Stimulated activated CD8-positive, alpha-beta memory T cell treated with anti-CD3 and anti-CD28 coated beads, Interleukin-7, amount 100 ng/mL, for 48 hours (primary cell): Measurements from ENCODE around the gene OPCML.

ENCODE experiments used
- DNase-seq, 2 donors: peaks; one replicate each; pipeline ENCODE4 v3.0.0-alpha.2; 2020; ENCODE audit warnings: low read depth in 1 of 2; ENCODE audit errors: extremely low read depth in 1 of 2

The OPCML gene

GRCh38 chr11:132777067-132777975 lies 755.0 kb downstream of the OPCML start:
- no peak for DNase-seq

DNA sequence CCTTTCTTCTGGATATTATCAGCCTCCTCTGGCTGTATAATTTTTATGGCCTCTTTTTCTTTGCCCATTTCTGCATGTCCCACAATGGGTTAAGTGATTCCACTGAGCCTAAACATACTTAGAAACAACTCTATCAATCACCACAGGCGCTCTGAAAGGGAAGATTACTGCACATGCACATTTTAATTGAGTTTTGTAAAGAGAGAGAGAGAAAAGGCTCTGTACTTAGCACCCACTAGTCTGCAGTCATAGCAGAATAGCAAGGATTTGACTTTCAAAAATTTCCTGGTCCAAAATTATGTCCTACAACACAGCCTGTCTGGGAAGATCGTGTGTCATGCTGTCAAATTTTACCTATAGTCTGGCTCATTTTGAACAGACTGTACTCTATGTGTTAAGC lies 758.5 kb downstream of the OPCML start:
- no peak for DNase-seq

- DNase-seq: no peak
Measured at GRCh38 chr11:132772703-132773545, 759.4 kb downstream of the OPCML start.

DNA sequence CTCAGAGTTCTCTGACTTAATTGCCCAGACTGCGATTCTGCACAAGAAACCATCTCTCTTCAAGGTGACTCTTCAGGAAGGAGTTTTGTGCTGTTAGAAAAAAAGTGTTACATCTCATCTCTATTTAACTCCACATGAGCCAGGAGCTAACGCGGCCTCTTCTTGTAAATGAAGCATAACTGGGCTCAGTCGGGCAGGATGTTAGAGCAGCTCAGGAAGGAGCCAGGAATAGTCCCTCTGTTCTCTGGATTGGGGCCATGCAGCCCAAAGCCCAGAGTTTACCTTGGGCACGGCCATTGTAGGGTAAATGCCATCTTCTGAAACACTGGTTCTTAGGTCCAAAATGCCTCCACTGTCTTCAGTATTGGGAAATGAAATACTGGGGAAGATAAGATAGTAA lies 760.6 kb downstream of the OPCML start:
- DNase-seq: no peak

GRCh38 chr11:132770829-132771530 lies 761.3 kb downstream of the OPCML start:
- no peak for DNase-seq

GRCh38 chr11:132763503-132763902 lies 768.8 kb downstream of the OPCML start:
- no peak for DNase-seq

DNA sequence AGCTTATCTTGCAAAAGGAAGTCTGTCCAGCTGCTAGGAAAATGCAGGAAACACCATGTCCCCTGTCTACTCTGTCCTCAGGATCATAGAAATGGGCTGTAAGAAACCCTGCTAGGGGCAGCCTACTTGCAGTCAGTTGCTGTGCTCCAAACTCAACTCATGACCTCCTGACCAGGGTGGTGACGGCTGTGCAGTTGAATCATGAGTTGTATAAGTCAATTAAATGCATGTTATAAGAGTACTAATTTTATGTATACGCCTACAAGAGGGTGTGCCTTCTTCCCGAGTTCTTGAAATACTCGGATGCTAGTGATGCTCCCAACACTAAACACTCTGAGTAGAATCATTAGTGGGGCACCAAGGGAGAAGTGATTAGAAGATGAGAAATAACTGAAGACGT lies 776.4 kb downstream of the OPCML start:
- no peak for DNase-seq

DNA sequence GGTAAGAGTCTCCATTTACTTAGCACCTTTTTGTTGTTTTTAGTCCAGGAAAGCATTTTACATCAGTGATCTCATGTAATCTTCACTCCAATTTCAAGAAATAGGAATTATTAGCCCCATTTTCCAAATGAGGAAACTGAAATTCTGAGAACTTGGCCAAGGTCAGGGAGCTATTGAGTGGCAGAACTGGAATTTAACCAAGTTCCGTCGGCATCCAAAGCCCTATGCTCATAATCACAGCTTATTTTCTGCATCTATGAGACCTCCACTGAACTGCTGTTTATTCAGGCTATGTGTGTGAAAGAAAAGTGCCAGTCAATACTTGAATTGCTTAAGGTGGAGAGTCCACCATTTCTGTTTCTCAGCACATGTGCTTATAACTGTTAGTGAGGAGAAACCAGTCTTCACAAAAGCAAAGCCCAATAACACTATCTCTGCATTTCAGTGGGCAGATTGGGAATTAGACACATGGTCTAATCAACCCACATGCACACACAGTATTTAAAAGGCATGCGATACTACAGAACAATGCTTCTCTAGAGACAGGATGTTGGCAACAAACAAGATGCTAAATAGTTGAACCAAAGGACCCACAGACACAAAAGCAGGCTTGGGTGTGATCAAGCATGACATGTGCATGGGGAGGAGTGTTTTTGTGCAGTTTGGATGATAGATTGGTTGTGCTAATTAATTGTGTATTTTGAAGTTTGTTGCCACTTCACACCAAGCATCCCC lies 780.6 kb downstream of the OPCML start:
- no peak for DNase-seq

GRCh38 chr11:132746305-132746704 lies 786.0 kb downstream of the OPCML start:
- no peak for DNase-seq

GRCh38 chr11:132745306-132745705 lies 787.0 kb downstream of the OPCML start:
- no peak for DNase-seq

GRCh38 chr11:132744771-132745170 lies 787.5 kb downstream of the OPCML start:
- no peak for DNase-seq

DNA sequence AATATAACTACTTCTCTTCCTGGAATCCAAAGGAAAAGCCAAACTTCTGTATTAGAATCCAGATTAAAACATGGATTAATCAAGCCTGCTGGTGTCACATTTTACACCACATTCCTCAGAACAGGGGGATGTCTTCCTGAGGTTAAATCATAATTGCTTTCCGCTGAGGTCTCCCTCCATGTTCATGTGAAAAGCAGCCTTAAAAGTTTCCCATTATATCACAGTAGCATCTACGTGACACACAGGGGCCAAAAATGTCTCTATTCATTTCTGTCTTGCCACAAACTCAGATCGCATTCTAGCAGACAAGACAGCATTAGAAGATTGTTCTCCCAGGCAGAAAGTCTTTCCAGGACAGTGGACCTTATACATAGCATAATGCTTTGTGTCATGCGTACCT lies 788.7 kb downstream of the OPCML start:
- no peak for DNase-seq

DNA sequence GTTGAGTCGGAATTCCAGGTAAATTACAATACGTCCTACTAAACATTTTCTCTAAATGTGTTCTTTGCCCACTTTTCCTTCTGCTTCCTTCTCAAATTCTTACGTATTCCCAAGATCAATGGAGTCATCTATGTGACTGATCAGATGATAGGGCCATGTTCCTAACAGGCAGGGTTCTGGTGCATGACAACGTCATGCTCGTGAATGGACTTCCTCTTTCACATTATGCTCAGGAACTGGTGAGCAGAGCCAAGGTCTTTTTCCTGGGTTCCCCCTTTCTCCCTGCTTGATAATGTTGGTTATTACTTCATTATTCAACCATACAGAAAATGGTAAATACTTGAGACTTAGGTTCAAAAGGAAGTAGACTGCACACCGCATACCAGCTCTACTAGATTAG lies 789.4 kb downstream of the OPCML start:
- DNase-seq: no peak

GRCh38 chr11:132734217-132734616 lies 798.1 kb downstream of the OPCML start:
- no peak for DNase-seq

GRCh38 chr11:132728026-132728425 lies 804.3 kb downstream of the OPCML start:
- no peak for DNase-seq

GRCh38 chr11:132721526-132721925 lies 810.8 kb downstream of the OPCML start:
- no peak for DNase-seq

DNA sequence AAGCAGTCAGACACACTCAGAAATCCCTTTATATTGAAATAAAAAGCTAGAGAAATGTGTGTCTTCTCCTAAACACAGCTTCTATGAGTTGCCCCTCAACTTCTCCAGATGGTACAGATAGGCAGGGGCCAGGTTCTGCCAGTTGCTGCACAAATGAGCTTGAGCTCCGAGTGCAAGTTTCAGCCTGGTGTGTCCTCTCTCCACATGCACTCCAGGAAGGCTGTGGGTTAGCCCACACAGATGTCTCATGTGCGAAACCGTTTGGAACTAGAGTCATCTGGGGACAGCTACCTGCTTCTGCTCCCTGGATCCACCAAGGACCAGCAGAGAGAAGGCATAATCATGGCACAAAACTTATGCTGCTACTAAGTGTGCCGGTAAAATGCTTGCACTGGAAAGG lies 812.6 kb downstream of the OPCML start:
- DNase-seq: no peak

GRCh38 chr11:132718711-132719671 lies 813.3 kb downstream of the OPCML start:
- DNase-seq: peak; percentile 24 to 45

- no peak for DNase-seq
Measured at GRCh38 chr11:132717824-132718223, 814.5 kb downstream of the OPCML start.
